ENCODE measurements around the gene OR5AS1.
"Not testable (repeated sequence)": the region's sequence is repeated elsewhere in the genome, so short reads cannot be mapped to it uniquely, and the experiment has no call there.

Gene OR5AS1

DNA sequence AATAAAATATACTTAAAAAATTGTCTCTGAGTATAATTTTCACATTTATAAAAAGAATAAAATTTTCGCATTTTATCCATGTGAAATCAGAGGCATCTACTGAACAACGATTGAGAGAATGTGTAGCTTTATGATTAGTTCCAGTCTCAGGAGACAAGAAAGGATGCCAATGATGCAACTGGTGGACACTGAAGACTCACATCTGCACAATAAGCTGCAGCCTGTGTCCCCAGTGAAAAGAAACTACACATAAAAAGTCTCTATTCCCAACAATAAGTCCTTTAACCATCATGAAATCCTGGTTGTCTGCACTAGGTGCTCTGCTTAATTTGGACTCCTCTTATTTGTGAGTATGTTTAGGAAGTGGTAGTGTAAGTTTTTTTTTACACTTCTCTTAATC lies 22.0 kb downstream of the OR5AS1 start:
- Histone ChIP-seq H3K9me3 (ENCODE audit: insufficient read depth, low read length) (no peaks in the 10 kb centered on the region), H3K4me2 (ENCODE audit: low read depth, low read length, poor library complexity, severe bottlenecking) (no peak overlapping the region), H3F3A (ENCODE audit: insufficient read depth) (no peaks in the 10 kb centered on the region), H2AFZ (ENCODE audit: low read depth, low read length, severe bottlenecking) (no peak overlapping the region), H3K9me2 (replicated peaks; ENCODE audit: insufficient read depth, low read length) (no peaks in the 10 kb centered on the region), H3K9ac (ENCODE audit: low read length) (no peak overlapping the region), H3K4me3 (ENCODE audit: insufficient read depth, low read length, poor library complexity, severe bottlenecking) (no peak overlapping the region), H3K27me3 (ENCODE audit: low read length) (no peaks in the 10 kb centered on the region; the same call in 1 of the 2 replicates), H3K27ac (ENCODE audit: low read depth, low read length) (no peak overlapping the region), H4K20me1 (ENCODE audit: low read depth, low read length) (no peaks in the 10 kb centered on the region), H3K36me3 (ENCODE audit: low read length) (no peaks in the 10 kb centered on the region), H3K79me2 (ENCODE audit: insufficient read depth, low read length) (no peaks in the 10 kb centered on the region)
- TF ChIP-seq EZH2phosphoT487 (conservative IDR thresholded peaks at IDR 0.05; ENCODE audit: low read length): no peak
- TF ChIP-seq, protein P1, sequence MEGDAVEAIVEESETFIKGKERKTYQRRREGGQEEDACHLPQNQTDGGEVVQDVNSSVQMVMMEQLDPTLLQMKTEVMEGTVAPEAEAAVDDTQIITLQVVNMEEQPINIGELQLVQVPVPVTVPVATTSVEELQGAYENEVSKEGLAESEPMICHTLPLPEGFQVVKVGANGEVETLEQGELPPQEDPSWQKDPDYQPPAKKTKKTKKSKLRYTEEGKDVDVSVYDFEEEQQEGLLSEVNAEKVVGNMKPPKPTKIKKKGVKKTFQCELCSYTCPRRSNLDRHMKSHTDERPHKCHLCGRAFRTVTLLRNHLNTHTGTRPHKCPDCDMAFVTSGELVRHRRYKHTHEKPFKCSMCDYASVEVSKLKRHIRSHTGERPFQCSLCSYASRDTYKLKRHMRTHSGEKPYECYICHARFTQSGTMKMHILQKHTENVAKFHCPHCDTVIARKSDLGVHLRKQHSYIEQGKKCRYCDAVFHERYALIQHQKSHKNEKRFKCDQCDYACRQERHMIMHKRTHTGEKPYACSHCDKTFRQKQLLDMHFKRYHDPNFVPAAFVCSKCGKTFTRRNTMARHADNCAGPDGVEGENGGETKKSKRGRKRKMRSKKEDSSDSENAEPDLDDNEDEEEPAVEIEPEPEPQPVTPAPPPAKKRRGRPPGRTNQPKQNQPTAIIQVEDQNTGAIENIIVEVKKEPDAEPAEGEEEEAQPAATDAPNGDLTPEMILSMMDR (IDR thresholded peaks at IDR 0.05; ENCODE audit: insufficient read depth, low read length, poor library complexity, severe bottlenecking): no peak

DNA sequence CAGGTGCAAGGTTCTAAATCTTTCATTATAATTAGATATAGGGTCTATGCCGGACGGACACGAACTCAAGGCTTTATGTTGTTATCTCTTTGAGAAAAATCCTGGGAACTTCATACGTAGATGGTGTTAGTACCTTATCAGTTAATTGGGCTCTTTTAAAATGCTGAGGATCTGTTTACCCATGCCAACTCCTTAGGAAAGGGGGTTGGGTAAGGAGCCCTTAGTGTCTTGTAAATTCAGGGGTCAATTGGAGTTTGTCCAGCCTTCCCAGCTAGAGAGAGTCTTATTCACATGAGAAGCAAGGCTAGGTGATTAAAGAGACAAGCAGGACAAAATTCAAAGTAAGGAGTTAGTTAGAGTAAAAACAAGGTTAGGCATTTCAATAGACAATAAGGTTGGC lies 28.9 kb downstream of the OR5AS1 start:
- H3K79me2 ChIP-seq (ENCODE audit: insufficient read depth, low read length); H3K36me3 ChIP-seq (ENCODE audit: low read length); H3K9me3 ChIP-seq (ENCODE audit: insufficient read depth, low read length); H2AFZ ChIP-seq (ENCODE audit: low read depth, low read length, severe bottlenecking); H4K20me1 ChIP-seq (ENCODE audit: low read depth, low read length); H3K9ac ChIP-seq (ENCODE audit: low read length); H3F3A ChIP-seq (ENCODE audit: insufficient read depth); H3K27ac ChIP-seq (ENCODE audit: low read depth, low read length); H3K4me3 ChIP-seq (ENCODE audit: insufficient read depth, low read length, poor library complexity, severe bottlenecking); H3K27me3 ChIP-seq (ENCODE audit: low read length); H3K4me2 ChIP-seq (ENCODE audit: low read depth, low read length, poor library complexity, severe bottlenecking); H3K9me2 ChIP-seq (replicated peaks; ENCODE audit: insufficient read depth, low read length): not testable (repeated sequence)

DNA sequence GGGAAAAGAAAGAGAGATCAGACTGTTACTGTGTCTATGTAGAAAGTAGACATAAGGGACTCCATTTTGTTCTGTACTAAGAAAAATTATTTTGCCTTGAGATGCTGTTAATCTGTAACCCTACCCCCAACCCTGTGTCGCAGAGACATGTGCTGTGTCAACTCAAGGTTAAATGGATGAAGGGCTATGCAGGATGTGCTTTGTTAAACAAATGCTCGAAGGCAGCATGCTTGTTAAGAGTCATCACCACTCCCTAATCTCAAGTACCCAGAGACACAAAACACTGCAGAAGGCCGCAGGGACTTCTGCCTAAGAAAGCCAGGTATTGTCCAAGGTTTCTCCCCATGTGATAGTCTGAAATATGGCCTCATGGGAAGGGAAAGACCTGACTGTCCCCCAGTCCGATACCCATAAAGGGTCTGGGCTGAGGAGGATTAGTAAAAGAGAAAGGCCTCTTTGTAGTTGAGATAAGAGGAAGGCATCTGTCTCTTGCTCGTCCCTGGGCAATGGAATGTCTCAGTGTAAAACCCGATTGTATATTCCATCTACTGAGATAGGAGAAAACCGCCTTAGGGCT lies 30.3 kb downstream of the OR5AS1 start:
- H3K4me3 ChIP-seq (ENCODE audit: insufficient read depth, low read length, poor library complexity, severe bottlenecking); H3K9me3 ChIP-seq (ENCODE audit: insufficient read depth, low read length); H4K20me1 ChIP-seq (ENCODE audit: low read depth, low read length); H3K27ac ChIP-seq (ENCODE audit: low read depth, low read length); H3K27me3 ChIP-seq (ENCODE audit: low read length); H3K9ac ChIP-seq (ENCODE audit: low read length); H3K79me2 ChIP-seq (ENCODE audit: insufficient read depth, low read length); H3K36me3 ChIP-seq (ENCODE audit: low read length); H3K4me2 ChIP-seq (ENCODE audit: low read depth, low read length, poor library complexity, severe bottlenecking); H3K9me2 ChIP-seq (replicated peaks; ENCODE audit: insufficient read depth, low read length); H2AFZ ChIP-seq (ENCODE audit: low read depth, low read length, severe bottlenecking); H3F3A ChIP-seq (ENCODE audit: insufficient read depth): not testable (repeated sequence)

DNA sequence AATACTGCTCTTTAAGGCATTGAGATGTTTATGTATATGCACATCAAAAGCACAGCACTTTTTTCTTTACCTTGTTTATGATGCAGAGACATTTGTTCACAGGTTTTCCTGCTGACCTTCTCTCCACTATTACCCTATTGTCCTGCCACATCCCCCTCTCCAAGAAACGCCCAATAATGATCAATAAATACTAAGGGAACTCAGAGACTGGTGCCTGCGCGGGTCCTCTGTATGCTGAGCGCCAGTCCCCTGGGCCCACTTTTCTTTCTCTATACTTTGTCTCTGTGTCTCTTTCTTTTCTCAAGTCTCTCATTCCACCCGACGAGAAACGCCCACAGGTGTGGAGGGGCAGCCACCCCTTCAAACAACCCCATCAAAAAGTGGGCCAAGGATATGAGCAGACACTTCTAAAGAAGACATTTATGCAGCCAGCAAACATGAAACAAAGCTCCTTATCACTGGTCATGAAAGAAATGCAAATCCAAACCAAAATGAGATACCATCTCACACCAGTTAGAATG lies 30.9 kb downstream of the OR5AS1 start:
- H3K4me3 ChIP-seq (ENCODE audit: insufficient read depth, low read length, poor library complexity, severe bottlenecking); H3K9me2 ChIP-seq (replicated peaks; ENCODE audit: insufficient read depth, low read length); H3K9me3 ChIP-seq (ENCODE audit: insufficient read depth, low read length); H3K27me3 ChIP-seq (ENCODE audit: low read length); H3K27ac ChIP-seq (ENCODE audit: low read depth, low read length); H4K20me1 ChIP-seq (ENCODE audit: low read depth, low read length); H3K79me2 ChIP-seq (ENCODE audit: insufficient read depth, low read length); H3K4me2 ChIP-seq (ENCODE audit: low read depth, low read length, poor library complexity, severe bottlenecking); H3K9ac ChIP-seq (ENCODE audit: low read length); H3K36me3 ChIP-seq (ENCODE audit: low read length); H2AFZ ChIP-seq (ENCODE audit: low read depth, low read length, severe bottlenecking); H3F3A ChIP-seq (ENCODE audit: insufficient read depth): not testable (repeated sequence)

DNA sequence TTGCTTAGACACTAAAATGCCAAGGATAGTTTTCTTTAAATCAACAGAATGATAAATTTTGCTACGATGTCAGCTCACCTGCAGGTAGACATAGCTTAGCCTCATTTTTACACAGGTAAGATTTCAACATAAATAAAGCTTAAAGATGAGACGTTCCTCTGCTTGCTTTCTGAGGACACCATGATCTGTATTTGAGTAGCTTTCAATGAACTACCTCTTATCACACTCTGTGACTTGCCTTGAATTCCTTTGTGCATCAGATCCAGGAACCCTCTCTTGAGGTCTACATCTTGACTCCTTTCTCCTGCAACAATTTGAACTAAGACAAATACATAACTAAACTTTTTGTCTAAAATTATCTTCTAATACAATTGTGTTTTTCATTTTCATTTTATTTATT lies 39.5 kb downstream of the OR5AS1 start:
- H2AFZ ChIP-seq (ENCODE audit: low read depth, low read length, severe bottlenecking): no peak overlapping the region
- no peaks in the 10 kb centered on the region for H3K9me2 ChIP-seq (replicated peaks; ENCODE audit: insufficient read depth, low read length)
- TF ChIP-seq EZH2phosphoT487 (conservative IDR thresholded peaks at IDR 0.05; ENCODE audit: low read length): no peak
- TF ChIP-seq, protein P1 (IDR thresholded peaks at IDR 0.05; ENCODE audit: insufficient read depth, low read length, poor library complexity, severe bottlenecking): no peak
- H3K4me2 ChIP-seq (ENCODE audit: low read depth, low read length, poor library complexity, severe bottlenecking): no peak overlapping the region
- no peak overlapping the region for H3K9ac ChIP-seq (ENCODE audit: low read length)
- no peaks in the 10 kb centered on the region for H3F3A ChIP-seq (ENCODE audit: insufficient read depth)
- H4K20me1 ChIP-seq (ENCODE audit: low read depth, low read length): no peaks in the 10 kb centered on the region
- no peak overlapping the region for H3K4me3 ChIP-seq (ENCODE audit: insufficient read depth, low read length, poor library complexity, severe bottlenecking)
- no peaks in the 10 kb centered on the region for H3K27me3 ChIP-seq (ENCODE audit: low read length)
- H3K36me3 ChIP-seq (ENCODE audit: low read length): no peaks in the 10 kb centered on the region
- H3K27ac ChIP-seq (ENCODE audit: low read depth, low read length): no peak overlapping the region
- no peaks in the 10 kb centered on the region for H3K79me2 ChIP-seq (ENCODE audit: insufficient read depth, low read length)
- H3K9me3 ChIP-seq (ENCODE audit: insufficient read depth, low read length): no peaks in the 10 kb centered on the region
